Body of pancreas (tissue), 4 donors: Measurements from ENCODE around the gene IL11. TPM values are rescaled to one million over a fixed set of nuclear protein-coding genes. Genes with fewer than 3 reads are reported as not detected.

ENCODE experiments used
- ATAC-seq: fragments of 150-250 bp; one replicate; pipeline ENCODE4 v1.9.1; 2016
- DNase-seq, 4 donors: peaks; one replicate each; pipeline ENCODE4 v3.0.0-alpha.2; 2019
- H3K27ac ChIP-seq, 4 donors: fragments of 200-600 bp; sonication (generic); 1 replicate in 3 of 4; 2 replicates in 1 of 4; pipeline versions ENCODE4 v1.5.1 to v1.6.1; 2016 to 2019; ENCODE audit warnings: mild to moderate bottlenecking in 1 of 4, mixed read lengths in 1 of 4, moderate library complexity in 1 of 4
- H3K27me3 ChIP-seq, 2 donors: fragments of 200-600 bp; sonication (generic); one replicate each; pipeline ENCODE4 v1.6.0; 2016; ENCODE audit warnings: mild to moderate bottlenecking in 1 of 2
- H3K36me3 ChIP-seq, 2 donors: fragments of 200-600 bp; sonication (generic); replicated peaks in 1 of 2; 2 replicates each; pipeline ENCODE4 v1.5.1; 2016; ENCODE audit warnings: low read depth in 2 of 2; ENCODE audit not compliant: insufficient read depth in 1 of 2
- H3K4me1 ChIP-seq: fragments of 200-600 bp; sonication (generic); one replicate; pipeline ENCODE4 v1.6.0; 2016
- H3K4me3 ChIP-seq, 2 donors: fragments of 200-600 bp; sonication (generic); 1 replicate in 1 of 2; 2 replicates in 1 of 2; pipeline ENCODE4 v1.5.1; 2016 to 2019
- H3K9me3 ChIP-seq, 3 donors: fragments of 200-600 bp; sonication (generic); 1 replicate in 2 of 3; 2 replicates in 1 of 3; pipeline ENCODE4 v1.5.1; 2016
- CTCF ChIP-seq, 7 experiments: fragments of 450-650 bp in 4 of 7; fragments of 200-600 bp in 3 of 7; sonication (generic) in 3 of 7; IDR thresholded peaks; one replicate each; pipeline ENCODE4 v1.5.1; 2016 to 2019; ENCODE audit warnings: antibody characterized with exemption in 7 of 7
- POLR2A ChIP-seq, 3 donors: fragments of 450-650 bp; IDR thresholded peaks; one replicate each; pipeline ENCODE4 v1.6.1; 2016; ENCODE audit warnings: antibody characterized with exemption in 3 of 3, mild to moderate bottlenecking in 2 of 3
- WGBS, 2 donors: methylation state at CpG; one replicate each; pipeline ENCODE4 v1.1.5; 2017; 5-methylcytosine and 5-hydroxymethylcytosine counted together
- intact Hi-C: fragments of 100-400 bp; cut with DNase I; formaldehyde crosslinking; loops from one replicate; pipeline ENCODE4 v1.15.1; 2023
- total RNA-seq, 2 donors: library from RNA; depleted of rRNA; stranded (reverse); fragments of >200 nt; gene quantifications; one replicate each; pipeline ENCODE4 v1.1.0, GENCODE V29; 2016

The IL11 gene
- total RNA-seq, 2 donors from 2014 or later, result not detected

- TF ChIP-seq POLR2A (IDR thresholded peaks at IDR 0.05) (no peak), CTCF (IDR thresholded peaks at IDR 0.05) (no peak)
- no peak overlapping the region for H3K27ac ChIP-seq
- no peak for DNase-seq
These were observed 30.2 kb upstream of the IL11 start for GRCh38 chr19:55400281-55401087.

DNA sequence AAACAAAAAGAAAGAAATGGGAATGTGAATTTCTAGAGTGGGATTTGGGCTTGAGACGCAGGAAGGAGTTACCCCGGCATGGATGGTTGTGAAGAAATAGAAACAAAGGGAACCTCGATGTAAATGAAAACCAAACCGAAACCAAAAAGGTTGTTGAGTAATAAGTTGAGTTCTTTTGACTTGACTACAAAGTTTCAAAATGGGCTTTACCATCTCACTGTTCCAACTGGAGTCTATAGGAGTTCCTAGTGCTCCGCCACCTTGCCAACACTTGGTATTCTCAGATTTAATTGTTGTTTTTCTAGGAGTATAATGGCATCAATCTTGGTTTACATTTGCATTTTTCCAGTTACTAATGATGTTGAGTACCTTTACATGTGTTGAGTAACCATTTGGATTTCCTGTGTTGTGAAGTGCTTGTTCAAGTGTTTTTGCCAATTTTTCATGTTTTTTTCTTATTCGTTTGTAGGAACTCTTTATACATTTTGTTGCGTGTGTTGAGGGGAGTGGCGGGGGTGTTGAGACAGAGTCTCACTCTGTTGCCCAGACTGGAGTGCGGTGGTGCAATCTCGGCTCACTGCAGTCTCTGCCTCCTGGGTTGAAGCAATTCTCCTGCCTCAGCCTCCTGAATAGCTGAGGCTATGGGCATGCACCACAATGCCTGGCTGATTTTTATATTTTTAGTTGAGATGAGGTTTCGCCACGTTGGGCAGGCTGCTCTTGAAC, 28.1 kb upstream of the IL11 start:
- Histone ChIP-seq H3K27me3 (no peaks in the 10 kb centered on the region), H3K9me3 (no peaks in the 10 kb centered on the region), H3K36me3 (peaks cover 0 to 5% of the 10 kb centered on the region in 2 donors), H3K4me3 (no peak overlapping the region), H3K27ac (no peak overlapping the region), H3K4me1 (no peaks in the 10 kb centered on the region)
- intact Hi-C loops, result no loop called here
- ATAC-seq (no peak), DNase-seq (no peak)
- WGBS, 2 donors, result 79 to 92% methylated on average over 12 of the region's 12 CpGs
- TF ChIP-seq CTCF (IDR thresholded peaks at IDR 0.05), result no peak
- no peak for TF ChIP-seq POLR2A (IDR thresholded peaks at IDR 0.05)

More at GRCh38 chr19:55400281-55401087, 30.2 kb upstream of the IL11 start:
- no peaks in the 10 kb centered on the region for H3K27me3 ChIP-seq
- WGBS, 2 donors, result 87 to 94% methylated on average over 10 to 14 of the region's 14 CpGs
- H3K36me3 ChIP-seq, result peaks cover 0 to 5% of the 10 kb centered on the region in 2 donors
- H3K4me3 ChIP-seq, result no peak overlapping the region
- H3K9me3 ChIP-seq, result no peaks in the 10 kb centered on the region
- intact Hi-C loops, result no loop called here
- ATAC-seq, result no peak
- no peaks in the 10 kb centered on the region for H3K4me1 ChIP-seq

- no peaks in the 10 kb centered on the region for H3K9me3 ChIP-seq
- peaks cover 10% of the 10 kb centered on the region for H3K4me1 ChIP-seq
- 72 to 74% methylated on average over 17 of the region's 18 CpGs for whole genome bisulfite sequencing, 2 donors
- no peak overlapping the region for H3K27ac ChIP-seq
- H3K27me3 ChIP-seq, result no peaks in the 10 kb centered on the region
- no peak for TF ChIP-seq POLR2A (IDR thresholded peaks at IDR 0.05)
- TF ChIP-seq CTCF (IDR thresholded peaks at IDR 0.05), result no peak
- intact Hi-C loops, result no loop called here
- peaks cover 0 to 5% of the 10 kb centered on the region in 2 donors for H3K36me3 ChIP-seq
- H3K4me3 ChIP-seq, result no peak overlapping the region
- ATAC-seq (no peak), DNase-seq (no peak)
These were observed 22.8 kb upstream of the IL11 start for GRCh38 chr19:55392820-55393761.

- intact Hi-C loops, result no loop called here
- Histone ChIP-seq H3K9me3 (no peaks in the 10 kb centered on the region), H3K36me3 (peaks cover 0 to 8% of the 10 kb centered on the region in 2 donors), H3K4me3 (no peak overlapping the region), H3K27ac (no peak overlapping the region), H3K4me1 (peaks cover 22% of the 10 kb centered on the region), H3K27me3 (no peaks in the 10 kb centered on the region)
- ATAC-seq (no peak), DNase-seq (no peak)
- TF ChIP-seq CTCF (IDR thresholded peaks at IDR 0.05) (no peak), POLR2A (IDR thresholded peaks at IDR 0.05) (no peak)
- WGBS, 2 donors, result 83 to 88% methylated on average over 17 to 18 of the region's 18 CpGs
These were observed 21.7 kb upstream of the IL11 start for GRCh38 chr19:55391702-55392615.
